ENCODE measurements around the gene S1PR5.
A peak's percentile ranks its signal among the peaks of the same experiment; 100 is the strongest.
"Not testable (repeated sequence)": the region's sequence is repeated elsewhere in the genome, so short reads cannot be mapped to it uniquely, and the experiment has no call there.

Gene S1PR5

DNA sequence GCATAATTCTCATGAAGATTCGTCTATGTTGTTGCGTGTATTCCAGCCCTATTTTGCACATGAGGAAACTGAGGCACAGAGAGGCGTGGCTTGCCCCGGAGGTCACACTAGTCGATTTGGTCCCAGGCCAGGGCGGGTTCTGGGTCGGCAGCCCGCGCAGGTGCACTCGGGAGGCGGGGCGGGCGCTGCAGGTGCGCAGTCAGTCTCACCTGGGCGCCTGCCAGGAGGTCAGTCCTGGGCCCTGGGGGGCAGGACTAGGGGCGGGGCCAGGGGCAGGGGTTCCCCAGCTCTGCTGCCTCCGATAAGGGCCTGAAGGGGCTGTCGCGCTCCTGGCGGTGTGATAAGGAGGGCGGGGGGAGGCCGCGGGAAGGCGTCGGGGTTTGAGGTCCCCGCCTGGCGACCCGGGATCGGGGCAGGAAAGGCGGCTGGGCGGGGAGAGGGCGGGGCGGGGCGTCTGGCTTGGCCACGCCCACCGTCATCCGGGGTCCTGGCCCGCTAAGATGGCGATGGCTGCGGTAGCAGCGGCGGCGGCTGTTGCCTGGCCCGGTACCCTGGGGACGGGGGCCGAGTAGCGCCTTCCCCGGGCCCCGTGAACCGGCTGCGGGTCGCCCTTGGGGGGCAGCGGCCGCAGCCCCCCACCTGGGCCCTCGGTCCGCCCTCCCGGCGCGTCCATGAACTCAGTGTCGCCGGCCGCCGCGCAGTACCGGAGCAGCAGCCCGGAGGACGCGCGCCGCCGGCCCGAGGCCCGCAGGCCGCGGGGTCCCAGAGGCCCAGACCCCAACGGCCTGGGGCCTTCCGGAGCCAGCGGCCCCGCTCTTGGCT is 26.4 kb upstream of the S1PR5 start, which contains the start of gene ATG4D:
Gene ATG4D (plus strand): TSS at position 485 of the 822 bp plus-strand sequence. CDS start 187 bp downstream, at position 672.
- DNase-seq, result peak; percentile 65

GRCh38 chr19:10543059-10543419 is 25.8 kb upstream of the S1PR5 start:
- no peak for DNase-seq

- not testable (repeated sequence) for DNase-seq
These were observed 21.8 kb upstream of the S1PR5 start for GRCh38 chr19:10539016-10539415.

DNA sequence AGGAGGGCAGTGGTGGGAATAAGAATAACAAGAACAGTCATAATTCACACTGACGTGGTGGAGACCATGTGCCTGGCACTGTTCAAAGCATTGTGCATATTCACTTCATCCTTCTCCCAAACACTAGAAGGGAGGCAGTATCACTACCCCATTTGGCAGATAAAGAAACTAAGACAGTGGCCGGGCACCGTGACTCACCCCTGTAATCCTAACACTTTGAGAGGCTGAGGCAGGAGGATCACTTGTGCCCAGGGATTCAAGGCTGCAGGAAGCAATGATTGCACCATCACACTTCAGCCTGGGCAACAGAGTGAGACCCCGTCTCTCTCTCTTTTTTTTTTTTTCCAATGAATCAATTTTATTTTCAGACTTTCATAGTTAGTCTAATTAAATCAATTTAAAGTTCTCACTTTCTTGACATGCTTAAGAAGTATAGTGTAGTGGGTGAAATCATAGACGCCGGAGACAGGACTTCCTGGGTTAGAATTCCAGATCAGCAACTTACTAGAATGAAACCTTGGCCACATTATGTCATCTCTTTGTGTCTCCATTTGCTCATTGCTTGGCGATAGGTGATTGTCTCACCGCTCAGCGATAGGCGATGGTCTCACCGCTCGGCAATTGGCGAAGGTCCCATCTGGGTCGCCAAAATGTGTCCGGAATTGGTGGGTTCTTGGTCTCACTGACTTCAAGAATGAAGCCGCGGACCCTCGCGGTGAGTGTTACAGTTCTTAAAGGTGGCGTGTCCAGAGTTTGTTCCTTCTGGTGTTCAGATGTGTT is 21.1 kb upstream of the S1PR5 start:
- no peak for DNase-seq

DNA sequence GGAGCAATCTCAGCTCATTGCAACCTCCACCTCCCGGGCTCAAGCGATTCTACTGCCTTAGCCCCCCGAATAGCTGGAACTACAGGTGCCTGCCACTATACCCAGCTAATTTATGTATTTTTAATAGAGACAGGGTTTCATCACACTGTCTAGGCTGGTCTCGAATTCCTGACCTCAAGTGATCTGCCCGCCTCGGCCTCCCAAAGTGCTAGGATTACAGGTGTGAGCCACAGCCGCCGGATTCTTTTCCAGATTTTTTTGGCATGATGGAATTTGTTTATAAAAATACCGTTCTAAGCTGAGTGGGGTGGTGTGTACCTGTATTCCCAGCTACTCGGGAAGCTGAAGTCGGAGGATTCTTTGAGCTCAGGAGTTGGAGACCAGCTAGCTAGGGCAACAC is 20.4 kb upstream of the S1PR5 start:
- no peak for DNase-seq

- DNase-seq, result no peak
These were observed 18.4 kb upstream of the S1PR5 start for GRCh38 chr19:10535613-10536012.

DNA sequence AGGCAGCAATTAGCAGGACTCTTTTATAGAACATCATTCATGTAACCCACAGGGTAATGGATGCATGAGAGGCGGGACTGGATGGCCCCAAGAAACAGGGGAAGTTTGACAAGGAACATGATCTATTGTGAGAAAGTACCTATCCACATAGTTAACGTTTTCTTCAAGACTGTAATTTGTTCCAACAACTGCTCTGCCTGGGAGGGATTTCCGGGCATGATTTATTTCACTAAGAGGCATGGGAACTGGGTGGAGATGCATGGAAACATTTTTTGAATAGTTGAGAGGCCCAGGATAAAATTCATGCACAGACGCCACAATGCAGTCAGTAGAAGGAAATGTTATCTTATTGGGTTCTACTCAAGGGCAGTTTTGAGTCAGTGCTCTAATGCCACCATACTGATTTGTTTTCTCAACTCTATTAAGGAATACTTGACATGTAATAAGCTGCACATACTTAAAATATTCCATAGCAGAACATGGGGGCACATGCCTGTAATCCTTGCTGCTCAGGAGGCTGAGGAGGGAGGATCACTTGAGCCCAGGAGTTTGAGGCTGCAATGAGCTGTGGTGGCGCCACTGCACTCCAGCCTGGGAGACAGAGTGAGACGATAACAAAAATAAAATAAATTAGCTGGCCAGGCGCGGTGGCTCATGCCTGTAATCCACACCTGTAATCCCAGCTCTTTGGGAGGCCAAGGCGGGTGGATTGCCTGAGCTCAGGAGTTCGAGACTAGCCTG is 16.6 kb upstream of the S1PR5 start:
- DNase-seq, result no peak

- no peak for DNase-seq
These were observed 15.2 kb upstream of the S1PR5 start for GRCh38 chr19:10532457-10532856.

DNA sequence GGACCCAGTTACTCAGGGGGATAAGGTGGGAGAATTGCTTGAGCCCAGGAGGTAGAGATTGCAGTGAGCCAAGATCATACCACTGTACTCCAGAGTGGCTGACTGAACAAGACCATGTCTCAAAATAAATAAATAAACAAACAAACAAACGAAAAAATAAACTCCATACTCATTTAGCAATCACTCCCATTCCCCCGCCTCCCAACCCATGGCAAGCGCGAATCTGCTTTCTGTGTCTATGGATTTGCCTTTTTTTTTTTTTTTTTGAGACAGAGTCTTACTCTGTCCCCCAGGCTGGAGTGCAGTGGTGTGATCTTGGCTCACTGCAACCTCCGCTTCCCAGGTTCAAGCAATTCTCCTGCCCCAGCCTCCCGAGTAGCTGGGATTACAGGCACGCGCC is 9.6 kb upstream of the S1PR5 start:
- DNase-seq, result not testable (repeated sequence)

- no peak for DNase-seq
These were observed 8.4 kb upstream of the S1PR5 start for GRCh38 chr19:10525636-10526035.

DNA sequence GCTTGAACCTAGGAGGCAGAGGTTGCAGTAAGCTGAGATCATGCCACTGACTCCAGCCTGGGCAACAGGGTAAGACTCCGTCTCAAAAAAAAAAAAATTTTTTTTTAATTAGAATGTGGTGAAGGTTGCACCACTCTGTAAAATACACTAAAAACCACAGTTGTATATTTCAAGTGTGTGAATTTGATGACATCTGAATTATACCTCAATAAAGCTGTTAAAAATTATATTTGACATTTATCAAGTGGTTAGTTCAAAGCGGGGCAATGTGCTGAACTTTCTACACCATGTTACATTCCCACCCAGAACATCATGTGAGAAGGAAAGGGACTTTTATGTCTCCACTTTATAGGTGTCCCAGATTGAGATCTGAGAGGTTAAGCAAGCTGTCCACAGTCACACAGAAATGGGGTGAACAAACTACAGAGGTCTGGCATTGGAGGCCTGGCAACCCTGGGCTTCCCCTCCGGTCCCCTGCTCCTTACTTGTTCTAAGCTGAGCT is 5.9 kb upstream of the S1PR5 start:
- DNase-seq, result no peak

GRCh38 chr19:10521461-10522171 is 4.4 kb upstream of the S1PR5 start:
- no peak for DNase-seq

DNA sequence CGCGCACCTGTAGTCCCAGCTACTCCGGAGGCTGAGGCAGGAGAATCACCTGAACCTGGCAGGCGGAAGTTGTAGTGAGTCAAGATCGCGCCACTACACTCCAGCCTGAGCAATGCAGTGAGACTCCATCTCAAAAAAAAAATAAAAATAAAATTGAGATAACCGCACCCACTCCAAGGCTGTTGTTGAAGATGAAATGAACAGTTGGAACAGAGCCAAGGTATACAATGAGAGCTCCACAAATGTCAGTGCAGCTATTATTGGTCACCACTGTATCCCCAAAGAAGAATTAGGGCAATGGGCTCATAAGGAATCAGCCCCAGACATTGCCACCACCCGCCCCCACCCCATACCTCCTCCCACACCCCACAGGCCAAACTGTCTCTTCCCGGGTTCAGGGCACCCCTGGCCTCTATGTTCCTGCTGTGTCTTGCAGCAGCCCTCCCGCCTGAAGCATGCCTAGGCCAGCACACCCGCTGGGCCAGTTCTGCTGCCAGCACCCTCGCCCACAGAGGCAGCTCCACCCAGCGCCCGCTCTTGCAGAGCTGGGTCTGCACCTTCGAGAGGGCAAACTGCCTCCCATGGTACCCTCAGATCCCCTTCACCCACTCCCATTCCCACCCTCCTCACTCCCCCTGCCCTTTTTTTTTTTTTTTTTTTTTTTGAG is 3.5 kb upstream of the S1PR5 start:
- no peak for DNase-seq

- no peak for DNase-seq
These were observed 2.2 kb upstream of the S1PR5 start for GRCh38 chr19:10519421-10519820.

- DNase-seq, result no peak
These were observed 1.5 kb upstream of the S1PR5 start for GRCh38 chr19:10518444-10519361.

- no peak for DNase-seq
These were observed 655 bp upstream of the S1PR5 start for GRCh38 chr19:10517760-10518443.

DNA sequence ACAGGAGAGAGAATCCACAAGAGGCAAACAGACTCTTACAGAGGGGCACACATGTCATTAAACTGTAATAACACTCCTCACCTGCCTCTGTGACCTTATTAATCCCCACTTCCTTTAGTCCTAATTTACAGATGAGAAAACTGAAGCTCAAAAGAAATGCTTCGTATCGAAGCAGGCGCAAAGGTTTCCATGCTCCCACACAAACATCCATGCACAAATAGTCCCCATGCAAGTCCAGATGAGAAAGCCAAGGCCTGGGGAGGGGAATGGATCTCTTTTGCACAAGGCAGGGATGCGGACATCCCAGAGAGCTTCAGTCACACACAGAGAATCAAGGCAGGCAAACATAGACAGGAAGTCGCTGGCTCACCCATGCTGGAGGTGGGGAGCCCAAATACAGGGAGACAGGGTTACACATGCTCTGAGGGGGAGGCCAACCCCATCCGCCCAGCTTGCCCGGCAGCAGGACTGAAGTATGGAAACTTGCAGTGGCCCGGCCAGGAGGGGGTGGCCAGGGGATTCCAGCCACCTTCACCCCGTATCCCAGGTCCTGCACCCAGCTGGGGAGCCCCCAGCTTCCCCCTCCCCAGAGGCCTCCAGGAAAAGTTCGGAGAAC is 468 bp downstream of the S1PR5 start:
- DNase-seq, result no peak

DNA sequence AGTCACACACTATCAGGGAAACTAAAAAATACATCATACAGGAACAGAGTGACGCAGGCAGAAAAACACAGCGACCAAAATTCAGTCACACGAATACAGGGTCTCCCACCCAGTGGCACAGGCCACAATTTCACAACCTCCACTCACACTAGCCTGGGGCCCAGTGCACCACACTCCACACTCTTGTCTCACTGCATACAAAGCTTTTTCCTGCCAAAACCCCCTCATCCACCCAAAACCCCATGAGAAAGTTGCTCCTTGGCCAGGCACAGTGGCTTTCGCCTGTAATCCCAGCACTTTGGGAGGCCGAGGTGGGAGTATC is 1.2 kb downstream of the S1PR5 start:
- DNase-seq, result no peak

DNA sequence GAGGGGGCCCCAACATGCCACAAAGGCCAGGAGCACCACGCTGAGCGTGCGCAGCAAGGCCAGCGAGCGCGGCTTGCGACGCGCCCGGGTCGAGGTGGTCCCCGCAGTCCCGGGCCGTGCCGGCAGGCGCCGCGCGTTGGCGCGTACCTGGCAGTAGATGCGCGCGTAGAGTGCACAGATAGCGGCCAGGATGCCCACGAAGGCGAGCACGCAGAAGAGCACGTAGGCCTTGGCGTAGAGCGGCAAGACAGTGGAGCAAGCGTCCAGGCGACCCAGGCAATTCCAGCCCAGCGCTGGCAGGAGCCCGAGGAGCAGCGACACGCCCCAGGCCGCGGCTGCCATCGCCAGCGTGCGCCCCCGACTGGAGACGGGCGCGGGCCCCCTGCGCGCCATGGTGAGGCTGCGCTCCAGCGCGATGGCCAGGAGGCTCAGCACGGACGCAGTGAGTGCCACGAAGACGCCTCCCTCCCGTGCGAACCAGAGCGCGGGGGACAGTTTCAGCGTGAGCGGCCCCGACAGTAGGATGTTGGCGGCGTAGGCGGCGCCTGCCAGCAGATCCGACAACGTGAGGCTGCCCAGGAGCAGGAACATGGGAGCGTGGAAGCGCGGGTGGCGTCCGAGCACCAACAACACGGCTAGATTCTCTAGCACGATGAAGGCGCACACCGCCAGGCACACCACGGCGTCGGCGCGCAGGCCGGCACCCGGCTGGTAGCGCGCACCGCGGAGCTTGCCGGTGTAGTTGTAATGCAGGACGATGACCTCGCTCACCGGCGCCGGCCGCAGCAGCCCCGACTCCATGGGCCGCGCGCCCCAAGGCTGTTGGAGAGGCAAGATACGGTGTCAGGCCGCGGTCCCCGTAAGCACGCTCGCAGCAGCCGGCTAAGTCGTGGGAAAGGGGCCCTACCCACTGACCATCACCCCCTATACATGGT is 2.8 kb downstream of the S1PR5 start:
- DNase-seq, result no peak

All from T1000 (cell line).